ENCODE data around the gene UNK. TPM values are rescaled to one million over a fixed set of nuclear protein-coding genes. Genes with fewer than 3 reads are reported as not detected.

Gene UNK
- total and polyA plus RNA-seq, 9 of the 15 experiments (the other 6 are each of a cell fraction or from before 2014, with no cell fraction given) = 12.8 to 38.6 (median 24.8) TPM

GRCh38 chr17:75765981-75766380 is 18.6 kb upstream of the UNK start (continued):
- TF ChIP-seq, protein P1, sequence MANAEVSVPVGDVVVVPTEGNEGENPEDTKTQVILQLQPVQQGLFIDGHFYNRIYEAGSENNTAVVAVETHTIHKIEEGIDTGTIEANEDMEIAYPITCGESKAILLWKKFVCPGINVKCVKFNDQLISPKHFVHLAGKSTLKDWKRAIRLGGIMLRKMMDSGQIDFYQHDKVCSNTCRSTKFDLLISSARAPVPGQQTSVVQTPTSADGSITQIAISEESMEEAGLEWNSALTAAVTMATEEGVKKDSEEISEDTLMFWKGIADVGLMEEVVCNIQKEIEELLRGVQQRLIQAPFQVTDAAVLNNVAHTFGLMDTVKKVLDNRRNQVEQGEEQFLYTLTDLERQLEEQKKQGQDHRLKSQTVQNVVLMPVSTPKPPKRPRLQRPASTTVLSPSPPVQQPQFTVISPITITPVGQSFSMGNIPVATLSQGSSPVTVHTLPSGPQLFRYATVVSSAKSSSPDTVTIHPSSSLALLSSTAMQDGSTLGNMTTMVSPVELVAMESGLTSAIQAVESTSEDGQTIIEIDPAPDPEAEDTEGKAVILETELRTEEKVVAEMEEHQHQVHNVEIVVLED (CRISPR knock-in tag; IDR thresholded peaks at IDR 0.05) = no peak

GRCh38 chr17:75767881-75768280 is 16.7 kb upstream of the UNK start:
- H3K27ac ChIP-seq (ENCODE audit: extremely low read depth, low read depth, low read length) = no peak overlapping the region
- H2AFZ ChIP-seq (ENCODE audit: low read depth, low read length) = no peak overlapping the region
- H3K36me3 ChIP-seq (ENCODE audit: control insufficient read depth, insufficient read depth, low read length) = no peaks in the 10 kb centered on the region
- no peak for ATAC-seq
- no peaks in the 10 kb centered on the region for H3K9me3 ChIP-seq (replicated peaks; ENCODE audit: control insufficient read depth, insufficient read depth, low read depth, low read length)
- WGBS (ENCODE audit: insufficient coverage, low coverage, missing lambda C conversion rate) = 69% methylated on average over 8 of the region's 8 CpGs
- H4K20me1 ChIP-seq (replicated peaks; ENCODE audit: control insufficient read depth, insufficient read depth, low read length) = no peaks in the 10 kb centered on the region
- no peak overlapping the region for H3K9ac ChIP-seq (ENCODE audit: insufficient read depth in 1 of 2, low read depth in 2 of 2, low read length in 2 of 2)
- DNase-seq (ENCODE audit: extremely low read depth in 1 of 4, low spot score in 3 of 4) = no peak
- no peaks in the 10 kb centered on the region for H3K27me3 ChIP-seq (ENCODE audit: control insufficient read depth in 2 of 2, insufficient read depth in 2 of 2, low read length in 2 of 2)
- H3K4me2 ChIP-seq (ENCODE audit: insufficient read depth, low read length) = no peak overlapping the region
- intact Hi-C loops (cut with micrococcal nuclease) (no loop called here), in situ Hi-C loops (cut with MboI) (no loop called here)
- no TSS peak for BruUV-seq (replicated peaks)
- no peaks in the 10 kb centered on the region for H3K79me2 ChIP-seq (ENCODE audit: control insufficient read depth, insufficient read depth, low read length)
- POLR2A ChIA-PET = interaction anchor here (5.0 kb wide), 1 partner anchor 10 kb away, joined by 49 read pairs; a partner anchor contains a TSS
- H3K4me1 ChIP-seq (replicated peaks in 1 of 2; ENCODE audit: control insufficient read depth in 2 of 2, insufficient read depth in 2 of 2, low read length in 2 of 2) = peaks cover 12 to 32% of the 10 kb centered on the region in 2 experiments
- no peak overlapping the region for H3K4me3 ChIP-seq
- FAIRE-seq = no peak
- peaks cover 4% of the 10 kb centered on the region for H3K9me1 ChIP-seq (ENCODE audit: control insufficient read depth, insufficient read depth, low read length)
- CTCF ChIA-PET (ENCODE audit: low intra/inter-chr PET ratio) = no interaction called here
- TF ChIP-seq TAF15 (IDR thresholded peaks at IDR 0.05; ENCODE audit: low read depth, low read length) (no peak), MXD1 (CRISPR knock-in tag; IDR thresholded peaks at IDR 0.05; ENCODE audit: borderline replicate concordance, poor library complexity, severe bottlenecking) (no peak), GATAD2B (IDR thresholded peaks at IDR 0.05; ENCODE audit: borderline replicate concordance) (no peak), NFE2L1 (tag; IDR thresholded peaks at IDR 0.05; ENCODE audit: borderline replicate concordance, low read depth) (no peak), MITF (IDR thresholded peaks at IDR 0.05) (no peak), ZFP91 (CRISPR knock-in tag; IDR thresholded peaks at IDR 0.05) (no peak), GABPA (tag; conservative IDR thresholded peaks at IDR 0.05; ENCODE audit: low read depth) (no peak), RBM34 (IDR thresholded peaks at IDR 0.05; ENCODE audit: borderline replicate concordance, insufficient read depth, low read length) (no peak), SETDB1 (IDR thresholded peaks at IDR 0.05; ENCODE audit: low read length) (no peak), DNMT1 (IDR thresholded peaks at IDR 0.05) (no peak), ZNF121 (CRISPR knock-in tag; conservative IDR thresholded peaks at IDR 0.05) (no peak)
- TF ChIP-seq, protein P2, sequence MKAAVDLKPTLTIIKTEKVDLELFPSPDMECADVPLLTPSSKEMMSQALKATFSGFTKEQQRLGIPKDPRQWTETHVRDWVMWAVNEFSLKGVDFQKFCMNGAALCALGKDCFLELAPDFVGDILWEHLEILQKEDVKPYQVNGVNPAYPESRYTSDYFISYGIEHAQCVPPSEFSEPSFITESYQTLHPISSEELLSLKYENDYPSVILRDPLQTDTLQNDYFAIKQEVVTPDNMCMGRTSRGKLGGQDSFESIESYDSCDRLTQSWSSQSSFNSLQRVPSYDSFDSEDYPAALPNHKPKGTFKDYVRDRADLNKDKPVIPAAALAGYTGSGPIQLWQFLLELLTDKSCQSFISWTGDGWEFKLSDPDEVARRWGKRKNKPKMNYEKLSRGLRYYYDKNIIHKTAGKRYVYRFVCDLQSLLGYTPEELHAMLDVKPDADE (conservative IDR thresholded peaks at IDR 0.05; ENCODE audit: control insufficient read depth, low read depth, low read length) = no peak
